Skin epidermis (tissue), 12 donors: ENCODE data around the gene CCDC149.

Source experiments
- H3K27ac ChIP-seq, 21 experiments: fragments of 200-600 bp; sonication (generic) in 11 of 21; one replicate each; pipeline ENCODE4 v1.5.0; 2020; ENCODE audit warnings: mild to moderate bottlenecking in 3 of 21, inconsistent platforms in 2 of 21, moderate library complexity in 2 of 21
- H3K4me3 ChIP-seq, 7 experiments: fragments of 200-600 bp; sonication (generic) in 2 of 7; one replicate each; pipeline ENCODE4 v1.5.0; 2020; ENCODE audit warnings: inconsistent platforms in 2 of 7, mild to moderate bottlenecking in 2 of 7, moderate library complexity in 1 of 7

CCDC149 gene

DNA sequence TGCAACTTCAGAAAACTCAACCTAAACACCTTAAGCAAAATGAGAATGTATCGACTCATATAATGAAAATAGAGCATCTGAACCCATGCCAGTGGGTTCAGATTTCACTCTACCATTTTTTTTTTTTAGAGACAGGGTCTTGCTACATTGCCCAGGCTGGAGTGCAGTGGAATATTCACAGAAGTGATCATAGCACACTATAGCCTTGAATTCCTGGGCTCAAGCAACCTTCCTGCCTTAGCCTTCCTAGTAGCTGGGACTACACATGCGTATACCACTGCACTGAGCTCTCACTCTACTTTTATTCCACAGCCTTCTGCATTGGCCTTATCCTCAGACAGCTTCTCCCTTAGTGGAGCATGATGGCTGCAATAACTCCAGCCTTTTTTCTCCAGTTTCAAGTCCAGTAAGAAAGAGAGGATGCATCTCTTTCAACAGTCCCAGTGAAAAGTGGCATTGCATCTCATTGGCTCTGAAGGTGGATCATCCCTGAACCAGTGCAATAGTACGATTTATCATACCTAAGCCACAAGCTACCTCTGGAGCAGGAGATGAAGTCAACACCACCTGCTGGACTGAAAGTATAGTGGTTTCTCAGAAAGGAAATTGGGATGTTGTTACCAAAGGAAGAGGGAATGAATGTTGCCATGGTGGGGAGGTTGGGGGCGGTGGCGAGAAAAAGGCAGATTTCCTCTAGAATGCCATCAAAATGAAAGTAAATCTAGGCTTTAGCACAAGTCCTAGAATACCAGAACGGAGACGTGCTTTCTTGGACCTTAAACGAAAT is 119.4 kb downstream of the CCDC149 start:
- Histone ChIP-seq H3K4me3 (no peak overlapping the region), H3K27ac (peak overlapping the region in 10 of 21 experiments; percentile 40 to 82 (median 54))

GRCh38 chr4:24792552-24792951 is 120.3 kb downstream of the CCDC149 start:
- Histone ChIP-seq H3K4me3 (no peak overlapping the region), H3K27ac (no peak overlapping the region)

GRCh38 chr4:24791043-24791442 is 121.8 kb downstream of the CCDC149 start:
- H3K27ac ChIP-seq: no peak overlapping the region
- no peak overlapping the region for H3K4me3 ChIP-seq

GRCh38 chr4:24783506-24783905 is 129.3 kb downstream of the CCDC149 start:
- no peak overlapping the region for H3K27ac ChIP-seq
- no peak overlapping the region for H3K4me3 ChIP-seq

- Histone ChIP-seq H3K4me3 (no peak overlapping the region), H3K27ac (peak overlapping the region in 1 of 21 experiments; percentile 5)
Observed at GRCh38 chr4:24781999-24782745, 130.7 kb downstream of the CCDC149 start.

- no peak overlapping the region for H3K27ac ChIP-seq
- no peak overlapping the region for H3K4me3 ChIP-seq
Observed at GRCh38 chr4:24780936-24781495, 131.8 kb downstream of the CCDC149 start.

DNA sequence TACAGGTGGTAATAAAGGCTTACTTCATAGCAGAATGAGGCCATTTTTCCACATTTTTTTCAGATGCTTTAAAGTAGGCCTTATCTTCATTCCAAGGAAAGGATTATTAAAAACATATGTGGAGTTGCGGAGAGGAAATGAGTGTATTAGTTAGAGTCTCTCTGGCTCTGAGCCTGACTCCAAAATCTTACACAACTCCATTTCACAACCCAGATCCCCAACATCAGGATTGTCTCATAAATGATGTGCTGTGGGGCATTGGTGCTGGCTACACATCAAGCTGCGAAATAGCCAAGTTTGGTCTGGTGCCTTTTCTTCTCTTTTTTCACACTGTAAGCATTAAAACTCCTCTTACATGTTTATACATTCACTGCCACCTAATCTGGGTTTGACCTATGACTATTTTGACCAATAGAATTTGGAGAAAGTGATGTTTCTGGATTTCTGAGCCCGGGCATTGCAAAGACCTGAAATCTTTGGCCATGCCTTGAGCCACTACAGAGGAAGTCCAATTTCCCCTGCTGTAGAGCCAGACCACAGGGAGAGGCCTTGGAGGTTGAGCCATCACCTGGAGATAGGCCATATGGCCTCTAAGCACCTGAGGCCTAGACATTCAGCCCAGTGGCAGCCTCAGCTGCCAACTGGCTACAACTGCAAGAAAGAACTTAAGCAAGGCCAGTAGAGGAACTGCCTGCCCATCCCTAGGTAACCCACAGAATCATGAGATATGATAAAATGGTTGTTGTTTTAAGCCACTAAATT is 134.2 kb downstream of the CCDC149 start:
- Histone ChIP-seq H3K4me3 (no peak overlapping the region), H3K27ac (peak overlapping the region in 5 of 21 experiments; percentile 7 to 56 (median 47))

DNA sequence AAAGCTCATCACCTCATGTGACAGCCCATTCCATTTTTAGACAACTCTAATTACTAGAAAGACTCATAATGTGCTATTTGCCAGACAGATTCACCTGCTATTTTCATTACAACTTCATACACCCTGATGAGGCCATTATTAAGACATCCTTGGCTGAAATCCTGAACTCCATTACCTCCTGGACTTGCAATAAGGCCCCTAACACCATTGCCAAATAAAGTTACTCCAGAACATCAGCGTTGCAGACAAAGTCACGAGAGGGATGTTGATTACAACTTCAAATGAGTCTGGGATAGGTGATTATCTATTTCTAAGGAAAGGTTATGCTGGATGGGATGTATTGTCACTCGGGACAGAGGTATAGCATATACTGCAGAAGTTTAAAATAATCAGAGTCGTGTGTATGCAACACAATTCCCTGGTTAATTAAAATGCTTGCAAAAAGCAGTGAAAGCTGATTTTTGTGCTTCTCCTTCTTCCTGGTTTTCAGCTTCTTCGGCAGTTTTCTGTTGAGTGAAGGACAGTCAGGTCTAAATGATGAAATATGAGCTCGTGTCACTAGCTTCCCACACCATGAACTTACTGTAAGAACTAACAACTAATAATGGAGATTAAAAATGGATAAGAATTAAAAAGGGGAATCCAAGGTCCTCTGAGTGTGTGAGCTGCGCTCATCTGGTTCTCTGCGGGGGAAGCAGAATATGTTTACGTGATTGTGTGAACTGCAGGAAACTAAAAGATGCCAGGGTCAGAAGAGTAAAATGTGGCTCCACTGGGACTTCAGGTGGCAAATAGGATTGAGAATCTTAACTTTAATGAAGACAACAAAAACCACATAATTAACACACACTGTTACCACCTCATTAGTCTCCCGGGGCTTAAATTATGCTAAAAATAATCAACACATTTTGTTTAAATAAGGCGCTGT is 135.0 kb downstream of the CCDC149 start:
- peak overlapping the region in 2 of 21 experiments; percentile 13 to 56 for H3K27ac ChIP-seq
- no peak overlapping the region for H3K4me3 ChIP-seq

GRCh38 chr4:24775750-24776149 is 137.1 kb downstream of the CCDC149 start:
- Histone ChIP-seq H3K27ac (no peak overlapping the region), H3K4me3 (no peak overlapping the region)

- H3K4me3 ChIP-seq: no peak overlapping the region
- no peak overlapping the region for H3K27ac ChIP-seq
Observed at GRCh38 chr4:24775032-24775605, 137.7 kb downstream of the CCDC149 start.

DNA sequence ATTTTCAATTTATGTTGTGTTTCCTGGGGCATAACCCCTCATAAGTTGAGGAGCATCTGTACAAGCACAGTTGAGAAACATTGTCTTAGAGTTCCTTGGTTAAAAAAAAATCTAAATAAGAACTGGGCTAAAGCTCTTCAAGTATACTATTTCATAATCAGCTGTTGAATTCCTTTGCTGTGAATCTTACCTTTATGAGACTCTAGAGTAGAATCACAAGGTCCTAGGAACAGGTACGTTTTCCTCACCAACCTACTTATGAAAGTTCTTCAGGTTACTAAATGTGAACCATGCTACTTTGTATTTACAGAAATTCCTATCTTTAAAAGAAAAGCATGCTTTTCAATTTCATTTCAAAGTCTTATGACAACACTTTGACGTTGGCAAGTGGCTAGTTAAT is 138.4 kb downstream of the CCDC149 start:
- Histone ChIP-seq H3K27ac (no peak overlapping the region), H3K4me3 (no peak overlapping the region)

DNA sequence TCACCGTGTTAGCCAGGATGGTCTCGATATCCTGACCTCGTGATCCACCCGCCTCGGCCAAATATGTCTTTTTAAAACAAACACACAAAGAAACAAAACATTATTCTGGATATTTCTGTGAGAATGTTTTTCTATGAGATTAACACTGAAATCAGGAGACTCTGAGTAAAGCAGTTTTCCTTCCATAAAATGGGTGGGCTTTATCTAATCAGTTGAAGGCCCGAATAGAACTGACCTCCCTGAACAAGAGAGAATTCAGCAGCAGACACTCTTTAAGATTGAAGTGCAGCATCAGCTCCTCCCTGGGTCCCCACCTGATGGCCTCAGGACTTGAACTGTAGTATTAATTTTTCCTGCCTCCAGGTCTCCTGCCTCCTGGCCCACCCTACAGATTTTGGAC is 139.9 kb downstream of the CCDC149 start:
- Histone ChIP-seq H3K27ac (no peak overlapping the region), H3K4me3 (no peak overlapping the region)

DNA sequence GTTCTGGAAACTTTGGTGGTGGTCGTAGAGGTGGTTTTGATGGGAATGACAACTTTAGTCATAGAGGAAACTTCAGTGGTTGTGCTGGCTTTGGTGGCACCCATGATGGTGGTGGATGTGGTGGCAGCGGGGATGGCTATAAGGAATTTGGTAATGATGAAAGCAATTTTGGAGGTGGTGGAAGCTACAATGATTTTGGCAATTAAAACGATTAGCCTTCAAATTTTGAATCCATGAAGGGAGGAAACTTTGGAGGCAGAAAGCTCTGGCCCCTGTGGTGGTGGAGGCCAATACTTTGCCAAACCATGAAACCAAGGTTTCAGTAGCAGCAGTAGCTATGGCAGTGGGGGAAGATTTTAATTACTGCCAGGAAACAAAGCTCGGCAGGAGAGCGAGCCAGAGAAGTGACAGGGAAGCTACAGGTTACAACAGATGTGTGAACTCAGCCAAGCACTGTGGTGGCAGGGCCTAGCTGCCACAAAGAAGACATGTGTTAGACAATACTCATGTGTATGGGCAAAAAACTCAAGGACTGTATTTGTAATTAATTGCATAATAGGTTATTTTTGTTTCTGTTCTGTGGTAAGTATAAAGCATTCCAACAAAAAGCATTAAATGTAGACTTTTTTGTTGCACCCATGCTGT is 140.7 kb downstream of the CCDC149 start:
- Histone ChIP-seq H3K27ac (no peak overlapping the region), H3K4me3 (no peak overlapping the region)

- Histone ChIP-seq H3K4me3 (no peak overlapping the region), H3K27ac (peak overlapping the region in 2 of 21 experiments; percentile 0 to 13)
Observed at GRCh38 chr4:24771241-24771640, 141.6 kb downstream of the CCDC149 start.

GRCh38 chr4:24770667-24771066 is 142.2 kb downstream of the CCDC149 start:
- peak overlapping the region in 5 of 21 experiments; percentile 0 to 61 (median 30) for H3K27ac ChIP-seq
- H3K4me3 ChIP-seq: no peak overlapping the region

DNA sequence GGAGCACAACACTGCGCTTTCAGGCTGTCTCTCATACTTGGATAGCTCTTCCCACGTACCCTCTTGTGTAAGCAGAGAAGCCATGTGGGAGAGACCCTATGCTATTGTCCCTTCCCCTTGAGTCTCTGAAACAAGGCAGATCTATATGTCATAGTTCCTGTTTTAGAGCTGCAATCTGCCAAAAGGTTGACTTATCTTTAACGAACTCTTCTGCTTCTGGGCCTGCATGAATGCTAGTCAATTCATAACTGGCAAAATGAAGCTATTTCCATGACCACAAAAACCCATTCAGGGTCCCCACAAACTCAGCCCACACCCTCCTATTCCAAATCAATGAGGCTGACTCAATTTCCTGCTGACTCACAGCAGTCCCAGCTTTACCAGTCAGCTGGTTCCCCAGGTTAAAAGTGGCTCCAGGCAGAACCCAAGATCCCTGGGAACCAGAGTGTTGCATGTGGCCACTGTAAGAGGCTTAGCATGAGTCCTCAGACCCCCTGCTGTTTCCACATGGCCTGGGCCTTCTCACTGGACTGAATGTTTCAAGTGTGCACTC is 142.7 kb downstream of the CCDC149 start:
- H3K27ac ChIP-seq: peak overlapping the region in 8 of 21 experiments; percentile 0 to 61 (median 28)

GRCh38 chr4:24769571-24769970 is 143.3 kb downstream of the CCDC149 start:
- H3K4me3 ChIP-seq: no peak overlapping the region
- peak overlapping the region in 5 of 21 experiments; percentile 2 to 38 (median 24) for H3K27ac ChIP-seq

More for the DNA sequence above, 142.7 kb downstream of the CCDC149 start:
- H3K4me3 ChIP-seq: no peak overlapping the region

DNA sequence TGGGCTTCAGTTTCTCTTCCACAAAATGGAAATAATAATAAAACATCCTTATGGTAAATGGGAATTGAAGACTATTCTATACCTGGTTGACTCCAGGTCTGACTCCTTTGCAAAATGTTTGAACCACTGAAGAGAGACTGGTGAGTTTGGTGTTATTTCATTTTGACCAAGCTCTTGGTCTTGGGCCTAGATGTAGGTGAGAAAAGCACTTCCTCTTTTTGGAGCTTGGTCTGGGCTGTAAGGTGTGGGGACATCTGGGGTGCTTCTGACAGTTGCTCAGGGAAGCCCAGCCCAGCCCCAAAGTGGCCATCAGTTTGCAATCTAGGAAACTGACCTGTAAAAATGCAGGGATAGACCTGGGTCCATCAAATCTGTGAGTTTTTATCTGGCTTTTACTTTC is 144.2 kb downstream of the CCDC149 start:
- Histone ChIP-seq H3K4me3 (no peak overlapping the region), H3K27ac (no peak overlapping the region)
